ENCODE data around the gene RANBP9.

- TF ChIP-seq GATA2 (IDR thresholded peaks at IDR 0.05; ENCODE audit: low read depth, low read length) (no peak), GATA3 (IDR thresholded peaks at IDR 0.05; ENCODE audit: low read depth, low read length) (no peak)
Observed at GRCh38 chr6:13680448-13680968, 31.1 kb downstream of the RANBP9 start.

Measured in SH-SY5Y (cell line).